GM19468 (cell line): Measurements from ENCODE around the gene DEDD2.

Experiments used
- ATAC-seq: cut with Tn5 transposase; IDR thresholded peaks from one replicate; pipeline ENCODE4 v1.9.1; 2021; ENCODE audit warnings: mild to moderate bottlenecking, moderate library complexity, moderate number of reproducible peaks; ENCODE audit not compliant: unreplicated experiment; ENCODE audit errors: extremely low read depth

DEDD2 gene

DNA sequence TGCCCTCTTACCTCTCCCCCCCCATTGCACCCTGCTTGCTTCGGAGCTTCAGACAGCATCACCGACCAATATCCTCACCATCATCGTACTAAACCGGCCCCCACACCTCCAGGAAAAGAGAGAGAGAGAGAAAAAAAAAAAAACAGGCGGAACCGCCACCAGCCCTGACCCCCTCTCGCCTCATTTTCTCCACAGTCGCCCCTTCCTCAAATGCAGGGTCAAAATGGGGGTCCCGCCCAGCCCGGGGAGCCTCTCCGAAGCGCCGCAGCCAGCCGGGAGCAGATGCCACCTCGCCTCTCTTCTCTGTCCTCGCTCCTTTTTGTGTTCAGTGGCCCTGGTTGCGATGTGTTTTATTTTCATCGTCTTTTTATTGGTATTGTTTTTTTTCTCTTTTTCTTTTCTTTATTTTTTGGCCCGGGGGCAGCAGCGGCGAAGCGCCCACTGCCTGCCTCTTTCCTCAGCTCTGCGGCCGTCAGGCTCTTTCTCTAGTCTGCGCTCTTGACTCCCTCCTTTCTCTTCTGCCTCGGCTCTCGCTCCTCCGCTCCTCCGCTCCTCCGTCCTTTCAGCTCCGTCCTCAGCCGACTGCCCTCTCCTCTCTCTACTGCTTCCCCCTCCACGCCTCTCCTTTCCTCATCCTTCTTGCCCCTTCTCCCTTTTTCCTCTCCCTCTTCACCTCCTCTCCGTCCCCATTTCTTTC, 41.4 kb downstream of the DEDD2 start:
- ATAC-seq: no peak

DNA sequence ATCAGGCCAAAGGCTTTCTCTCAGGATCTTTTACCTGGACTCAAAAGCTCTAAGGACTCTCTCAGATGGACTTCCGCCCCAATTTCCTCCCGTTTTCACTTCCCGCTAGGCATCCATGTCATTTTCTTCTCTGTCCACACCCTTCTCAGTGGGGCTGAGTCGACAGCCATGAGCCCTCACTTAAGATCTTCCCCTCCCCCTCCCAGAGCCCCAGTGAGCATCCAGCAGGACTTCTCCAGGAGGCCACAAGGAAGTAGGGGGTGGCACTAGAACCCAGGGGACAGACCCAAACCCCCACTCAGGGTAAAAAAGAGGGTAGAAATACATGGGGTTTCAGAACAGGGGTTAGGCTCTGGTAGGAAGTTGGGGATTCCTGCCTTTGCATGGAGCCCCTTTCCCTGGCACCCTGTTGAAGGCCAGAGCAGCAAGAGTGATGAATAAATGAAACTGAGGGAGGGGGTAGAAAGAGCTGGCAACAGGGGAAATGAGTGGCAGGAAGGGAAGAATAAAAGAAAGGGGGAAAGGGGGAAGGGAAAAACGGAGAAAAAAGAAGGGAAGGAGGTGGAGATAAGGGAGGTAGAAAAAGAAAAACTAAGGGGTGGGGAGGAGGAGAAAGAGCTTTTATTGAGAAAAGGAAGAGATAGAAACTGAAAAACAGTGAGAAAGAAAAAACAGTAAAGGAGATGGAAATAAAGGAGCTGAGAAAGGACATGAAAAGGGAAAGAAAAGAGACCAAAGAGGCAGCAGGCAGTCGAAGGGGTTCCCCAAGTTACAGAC, 42.3 kb downstream of the DEDD2 start:
- ATAC-seq: no peak

DNA sequence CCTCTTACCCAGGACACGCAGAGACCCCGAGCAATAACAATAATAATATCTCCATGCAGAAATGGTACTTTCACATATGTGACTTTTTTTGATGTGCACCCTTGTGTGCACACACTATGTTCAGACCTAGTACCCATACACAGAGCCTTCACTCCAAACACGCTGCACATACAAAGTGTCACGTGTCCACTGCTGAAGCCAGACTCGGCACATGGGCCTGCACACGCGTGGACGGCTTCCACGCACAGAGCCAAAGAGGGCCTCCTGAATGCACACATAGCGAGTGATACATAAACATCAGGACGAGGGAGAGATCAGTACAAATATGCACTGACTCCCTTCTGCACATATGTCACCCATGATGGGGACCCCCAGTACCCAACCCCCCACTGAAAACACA, 43.3 kb downstream of the DEDD2 start:
- no peak for ATAC-seq

GRCh38 chr19:42173695-42174094, 43.8 kb downstream of the DEDD2 start:
- no peak for ATAC-seq

DNA sequence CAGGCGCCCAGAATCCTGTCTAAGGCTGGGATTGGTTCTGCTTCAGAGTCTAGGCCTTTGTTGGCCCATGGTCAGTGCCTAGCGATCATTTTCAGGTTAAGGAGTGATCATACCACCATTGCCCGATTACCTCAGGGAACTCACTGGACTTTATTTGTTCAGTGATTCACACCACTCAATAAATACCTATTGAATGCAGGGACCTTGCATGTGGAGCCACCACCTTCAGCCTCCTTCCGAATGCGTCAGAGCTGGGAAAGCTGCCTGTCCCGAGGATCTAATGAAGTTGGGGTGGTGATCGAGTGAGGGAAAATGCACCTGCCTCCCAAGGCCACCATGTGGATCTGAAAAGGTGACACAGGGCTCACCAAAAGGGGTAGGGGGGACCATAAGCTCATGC, 45.2 kb downstream of the DEDD2 start:
- ATAC-seq: no peak

DNA sequence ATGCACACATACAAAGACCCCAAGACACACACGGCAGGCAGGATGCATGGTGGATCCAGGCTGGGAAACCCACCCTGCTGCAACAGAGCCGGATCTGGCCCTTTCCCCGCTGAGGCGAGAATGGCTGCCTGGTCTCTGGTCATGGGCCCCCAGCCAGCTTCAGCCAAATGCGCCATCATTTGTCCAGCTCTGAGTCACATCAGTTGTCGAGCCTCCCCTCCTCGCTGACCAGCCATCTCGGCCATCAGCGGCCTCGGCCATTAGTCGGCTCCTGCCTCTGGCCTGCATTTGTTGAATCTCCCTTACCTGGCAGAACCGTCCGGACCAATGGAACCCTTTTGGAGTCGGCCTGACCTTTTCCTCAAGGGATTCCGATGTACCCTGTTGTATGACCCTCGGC, 46.8 kb downstream of the DEDD2 start:
- no peak for ATAC-seq

GRCh38 chr19:42169486-42170413, 47.7 kb downstream of the DEDD2 start:
- ATAC-seq: no peak

GRCh38 chr19:42168206-42168605, 49.3 kb downstream of the DEDD2 start:
- ATAC-seq: no peak

GRCh38 chr19:42166316-42166715, 51.2 kb downstream of the DEDD2 start:
- no peak for ATAC-seq

DNA sequence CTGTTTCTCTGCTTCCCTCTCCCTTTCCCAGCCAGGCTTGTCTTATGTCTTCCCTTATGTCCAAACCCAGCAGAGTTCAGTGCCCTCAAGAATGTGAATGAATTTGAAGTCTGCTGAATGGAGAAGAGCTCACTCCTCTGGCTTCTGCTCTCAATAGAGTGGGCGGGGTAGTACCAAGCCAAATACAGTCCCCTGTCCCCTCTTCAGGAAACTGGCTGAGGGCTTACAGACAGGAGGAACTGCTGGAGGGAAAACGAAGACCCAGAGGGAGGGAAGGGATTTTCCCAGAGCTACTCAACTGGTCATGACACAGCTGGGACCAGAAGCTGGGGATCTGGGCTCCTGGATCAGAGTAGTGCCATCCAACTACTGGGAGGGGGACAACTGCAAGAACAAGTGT, 52.3 kb downstream of the DEDD2 start:
- no peak for ATAC-seq

DNA sequence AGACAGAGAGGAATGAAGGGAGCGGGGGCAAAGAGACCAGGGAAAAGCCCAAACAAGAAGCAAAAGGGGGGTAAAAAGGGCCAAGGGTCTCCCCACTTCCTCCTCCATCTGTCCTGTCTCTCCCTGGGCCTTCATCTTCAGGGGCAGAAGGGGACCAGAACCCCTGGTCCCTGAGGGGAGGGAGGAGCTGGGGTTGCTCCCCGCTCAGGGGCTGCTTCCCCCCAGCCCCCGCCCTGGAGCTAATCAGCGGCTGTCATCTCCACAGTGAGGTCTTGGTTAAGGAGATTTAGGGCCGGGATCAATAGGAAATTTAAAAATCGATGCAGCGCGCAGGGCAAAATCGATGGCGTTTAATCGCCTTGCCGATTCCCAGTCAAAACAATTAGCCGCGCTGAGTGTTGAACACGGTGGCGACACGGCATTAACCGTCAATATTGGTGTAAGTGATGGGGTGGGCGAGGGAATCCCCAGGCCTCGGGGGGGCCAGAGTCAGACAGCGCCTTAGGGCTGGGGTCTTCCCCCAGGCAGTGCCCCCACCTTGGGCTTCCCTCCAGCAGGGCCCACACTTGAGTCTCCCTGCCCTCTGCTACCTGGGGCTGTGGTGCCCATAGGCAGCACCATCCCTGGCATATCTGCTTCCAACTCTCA, 55.7 kb downstream of the DEDD2 start:
- ATAC-seq: no peak

DNA sequence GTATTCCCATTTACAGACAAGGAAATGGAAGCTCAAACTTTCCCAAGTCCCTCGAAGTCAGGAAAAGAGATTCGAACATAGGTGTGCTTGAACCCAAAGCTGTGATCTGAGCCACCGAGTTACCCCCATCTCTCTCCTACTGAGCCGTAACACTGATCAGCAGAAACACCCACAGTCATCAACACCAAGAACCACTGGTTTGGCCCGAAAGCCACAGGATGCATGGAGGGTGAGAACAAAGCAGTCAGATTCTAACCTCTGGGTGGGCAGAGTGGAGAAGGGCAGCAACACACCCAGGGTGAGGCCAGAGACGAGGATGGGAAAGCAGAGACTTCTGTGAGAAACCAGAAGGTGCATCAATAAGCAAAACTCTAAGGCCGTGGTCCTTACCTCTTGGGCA, 57.5 kb downstream of the DEDD2 start:
- no peak for ATAC-seq

DNA sequence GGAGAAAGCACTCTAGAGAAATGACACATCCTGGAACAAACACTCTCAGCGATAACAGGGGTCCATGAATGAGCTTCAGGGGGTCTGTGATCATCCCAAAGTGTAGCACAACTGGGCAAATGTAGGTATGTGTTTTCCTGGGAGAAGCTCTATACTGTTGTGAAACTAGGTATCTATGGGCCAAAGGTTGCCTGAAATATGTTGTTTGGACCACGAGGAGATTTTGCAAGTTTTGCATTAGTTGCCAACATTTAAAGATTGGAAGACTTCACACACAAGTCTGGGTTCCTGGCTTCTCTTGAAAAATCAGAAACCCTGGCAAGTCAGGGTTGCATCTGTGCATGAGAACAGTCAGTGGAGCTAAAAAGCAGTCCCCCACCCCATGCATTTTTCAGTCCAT, 58.6 kb downstream of the DEDD2 start:
- ATAC-seq: no peak

GRCh38 chr19:42156571-42156970, 60.9 kb downstream of the DEDD2 start:
- no peak for ATAC-seq

GRCh38 chr19:42155796-42156195, 61.7 kb downstream of the DEDD2 start:
- ATAC-seq: no peak

GRCh38 chr19:42154471-42155323, 62.8 kb downstream of the DEDD2 start:
- no peak for ATAC-seq

- ATAC-seq: no peak
Observed at GRCh38 chr19:42153672-42154433, 63.6 kb downstream of the DEDD2 start.

DNA sequence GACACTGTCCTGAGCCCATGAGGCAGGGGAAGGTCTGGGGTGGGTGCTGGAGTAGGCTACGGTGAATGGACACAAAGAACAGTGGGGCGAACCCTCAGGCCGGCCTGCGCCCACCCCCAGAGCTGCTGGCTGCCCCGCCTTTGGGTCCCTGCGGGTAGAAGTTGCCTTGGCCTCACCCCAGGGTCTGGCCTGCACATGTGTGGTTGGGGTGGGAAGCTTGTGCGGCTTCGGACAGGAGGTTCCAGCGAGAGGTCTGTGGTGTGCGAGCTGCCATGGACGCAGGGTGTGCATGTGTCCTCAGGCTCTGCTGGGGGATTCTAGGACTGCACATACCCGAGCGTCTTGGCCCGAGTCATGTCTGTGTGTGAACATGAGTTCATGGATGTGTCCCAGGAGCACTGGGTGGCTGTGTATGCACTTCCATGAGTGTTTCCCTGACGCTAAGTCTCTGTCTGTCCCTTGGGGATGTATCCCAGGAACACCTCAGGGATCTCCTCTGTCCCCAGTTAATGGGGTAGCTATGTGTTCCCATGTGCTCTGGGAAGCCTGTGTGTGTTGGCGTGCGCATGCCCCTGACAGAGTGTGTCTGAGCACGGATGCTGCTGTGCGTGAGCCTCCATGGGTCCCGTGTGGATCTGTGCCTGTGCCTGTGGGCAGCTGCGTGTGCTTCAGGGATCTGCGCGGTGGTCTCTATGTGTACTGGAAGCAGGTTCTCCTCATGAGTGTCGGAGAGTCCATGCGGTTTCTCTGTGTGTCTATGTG, 64.4 kb downstream of the DEDD2 start:
- no peak for ATAC-seq
